Thyroid gland (tissue), 4 donors: ENCODE data around the gene LDLR.

Experiments
- CTCF ChIP-seq, 6 experiments: fragments of 200-600 bp in 3 of 6; fragments of 450-650 bp in 3 of 6; sonication (generic) in 3 of 6; IDR thresholded peaks; one replicate each; pipeline ENCODE4 v1.5.1; 2016 to 2019; ENCODE audit warnings: antibody characterized with exemption in 6 of 6, mild to moderate bottlenecking in 2 of 6, inconsistent platforms in 1 of 6, moderate library complexity in 1 of 6
- POLR2A ChIP-seq, 2 donors: fragments of 450-650 bp; IDR thresholded peaks; one replicate each; pipeline ENCODE4 v1.6.1; 2017; ENCODE audit warnings: antibody characterized with exemption in 2 of 2, mild to moderate bottlenecking in 2 of 2, moderate library complexity in 1 of 2

- TF ChIP-seq POLR2A (IDR thresholded peaks at IDR 0.05) (no peak), CTCF (IDR thresholded peaks at IDR 0.05) (no peak)
Observed at GRCh38 chr19:11069561-11069960, 19.7 kb upstream of the LDLR start.
